ENCODE measurements around the gene WBP2. TPM values are rescaled to one million over a fixed set of nuclear protein-coding genes. Genes with fewer than 3 reads are reported as not detected.

Gene WBP2
- total RNA-seq, 1 donor from 2014 or later, result 65.5 TPM

GRCh38 chr17:75824050-75824552, 31.0 kb downstream of the WBP2 start:
- DNase-seq (ENCODE audit: low read depth), result no peak
- TF ChIP-seq CTCF (conservative IDR thresholded peaks at IDR 0.05; ENCODE audit: low read depth, low read length), result no peak
- H3K4me3 ChIP-seq (ENCODE audit: low read depth, low read length), result no peak overlapping the region

- no peak for DNase-seq (ENCODE audit: low read depth)
- H3K4me3 ChIP-seq (ENCODE audit: low read depth, low read length), result no peak overlapping the region
- no peak for TF ChIP-seq CTCF (conservative IDR thresholded peaks at IDR 0.05; ENCODE audit: low read depth, low read length)
Observed at GRCh38 chr17:75823257-75824041, 31.7 kb downstream of the WBP2 start.

- no peak overlapping the region for H3K4me3 ChIP-seq (ENCODE audit: low read depth, low read length)
- TF ChIP-seq CTCF (conservative IDR thresholded peaks at IDR 0.05; ENCODE audit: low read depth, low read length), result no peak
- no peak for DNase-seq (ENCODE audit: low read depth)
Observed at GRCh38 chr17:75822800-75823166, 32.4 kb downstream of the WBP2 start.

- DNase-seq (ENCODE audit: low read depth), result no peak
- no peak overlapping the region for H3K4me3 ChIP-seq (ENCODE audit: low read depth, low read length)
- TF ChIP-seq CTCF (conservative IDR thresholded peaks at IDR 0.05; ENCODE audit: low read depth, low read length), result no peak
Observed at GRCh38 chr17:75822119-75822799, 32.9 kb downstream of the WBP2 start.

- no peak for DNase-seq (ENCODE audit: low read depth)
- no peak for TF ChIP-seq CTCF (conservative IDR thresholded peaks at IDR 0.05; ENCODE audit: low read depth, low read length)
- H3K4me3 ChIP-seq (ENCODE audit: low read depth, low read length), result no peak overlapping the region
Observed at GRCh38 chr17:75821552-75821951, 33.6 kb downstream of the WBP2 start.

GRCh38 chr17:75820094-75821080, 34.7 kb downstream of the WBP2 start:
- no peak for DNase-seq (ENCODE audit: low read depth)
- H3K4me3 ChIP-seq (ENCODE audit: low read depth, low read length), result no peak overlapping the region
- TF ChIP-seq CTCF (conservative IDR thresholded peaks at IDR 0.05; ENCODE audit: low read depth, low read length), result no peak
